H1 (cell line): Measurements from ENCODE around the gene SPATS2. TPM values are rescaled to one million over a fixed set of nuclear protein-coding genes. Genes with fewer than 3 reads are reported as not detected.

Experiments
- RAD21 ChIP-seq, 2 experiments: IDR thresholded peaks in 1 of 2; conservative IDR thresholded peaks in 1 of 2; 2 replicates each; pipeline ENCODE4 v1.6.1; 2011; ENCODE audit warnings: low read depth in 2 of 2, low read length in 2 of 2, improper control_type of control experiment in 1 of 2, inconsistent platforms in 1 of 2, mild to moderate bottlenecking in 1 of 2, moderate library complexity in 1 of 2
- TEAD4 ChIP-seq: IDR thresholded peaks from 2 replicates; pipeline ENCODE4 v1.6.1; 2012; ENCODE audit warnings: low read depth, low read length, inconsistent platforms, mixed read lengths
- polyA plus RNA-seq, 7 experiments: library from polyadenylated mRNA; depleted of rRNA in 3 of 7; stranded (reverse) in 5 of 7; unstranded in 2 of 7; fragments of >200 nt in 5 of 7; fragments of 200-250 nt in 2 of 7; gene quantifications; 1 replicate in 5 of 7; 2 replicates in 1 of 7; 4 replicates in 1 of 7; pipeline versions ENCODE4 v1.2.1 to v1.2.3, GENCODE V29; 2011 to 2013; ENCODE audit warnings: missing spikeins in 2 of 7, mixed read lengths in 2 of 7
- total RNA-seq: library from RNA; stranded (reverse); fragmentation: NEBNext Ultra II Directional; extraction: Animal tissue kit (Norgen Biotek cat#: 25700); gene quantifications from 2 replicates; pipeline ENCODE4 v1.2.1, GENCODE V29; 2021

The SPATS2 gene
- total and polyA plus RNA-seq, 2 of the 8 experiments (the other 6 are each of a cell fraction or from before 2014, with no cell fraction given): 19.2 to 24.5 TPM

DNA sequence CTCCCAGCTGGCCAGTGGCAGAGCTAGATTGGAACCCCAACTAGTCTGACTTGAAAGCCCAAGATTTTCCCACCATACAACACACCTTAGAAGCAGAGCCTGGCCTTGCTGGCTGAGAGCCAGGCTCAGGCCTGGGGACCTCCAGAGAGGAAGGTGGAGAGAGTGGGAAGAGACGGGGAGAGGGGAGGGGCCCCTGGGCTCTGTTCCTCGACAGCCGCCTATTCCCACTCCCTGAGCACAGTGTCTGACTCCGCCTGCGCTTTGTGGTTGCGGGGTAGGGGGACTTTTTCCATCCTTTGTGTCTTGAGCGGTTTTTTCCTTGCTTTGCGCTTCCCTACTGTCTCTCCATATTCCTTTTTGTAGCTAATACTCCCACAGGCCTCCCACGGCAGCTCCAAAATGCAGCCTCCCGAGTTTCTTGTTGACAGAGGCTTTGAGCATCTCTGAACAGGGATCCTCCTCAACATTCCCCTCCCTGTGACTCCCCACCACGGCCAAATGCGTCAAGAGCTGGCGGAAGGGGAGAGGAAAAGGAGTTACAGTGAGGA lies 167.5 kb downstream of the SPATS2 start (continued):
- TF ChIP-seq TEAD4 (no peak), RAD21 (IDR thresholded peaks at IDR 0.05 in 1 of 2, conservative IDR thresholded peaks at IDR 0.05 in 1 of 2; ENCODE audit: low read depth in 2 of 2, low read length in 2 of 2) (no peak)
- TF ChIP-seq, all 59 proteins: peak for 0
